IMR-90 (cell line): Measurements from ENCODE around the gene SLC22A2.

ENCODE experiments used
- CEBPB ChIP-seq: IDR thresholded peaks from 2 replicates; pipeline ENCODE4 v1.6.1; 2012; ENCODE audit warnings: low read depth, low read length, improper control_type of control experiment
- CTCF ChIP-seq: conservative IDR thresholded peaks from 2 replicates; pipeline ENCODE4 v1.5.1; 2012; ENCODE audit warnings: mild to moderate bottlenecking, low read depth, low read length, improper control_type of control experiment
- POLR2A ChIP-seq: IDR thresholded peaks from 2 replicates; pipeline ENCODE4 v1.6.1; 2012; ENCODE audit warnings: mild to moderate bottlenecking, low read depth, low read length
- RAD21 ChIP-seq: IDR thresholded peaks from 2 replicates; pipeline ENCODE4 v1.6.1; 2012; ENCODE audit warnings: low read length, improper control_type of control experiment
- SMC3 ChIP-seq: fragments of 150-350 bp; IDR thresholded peaks from 2 replicates; pipeline ENCODE4 v1.6.1; 2016; ENCODE audit warnings: low read depth, mild to moderate bottlenecking, antibody characterized with exemption, low read length, moderate library complexity
- USF2 ChIP-seq: fragments of 150-350 bp; IDR thresholded peaks from 2 replicates; pipeline ENCODE4 v1.6.1; 2017; ENCODE audit warnings: mild to moderate bottlenecking, antibody characterized with exemption, low read length, low read depth

GRCh38 chr6:160276126-160276525, 17.5 kb upstream of the SLC22A2 start:
- TF ChIP-seq USF2 = no peak
- TF ChIP-seq RAD21 = no peak
- no peak for TF ChIP-seq POLR2A
- TF ChIP-seq CTCF = no peak
- TF ChIP-seq SMC3 = no peak
- TF ChIP-seq CEBPB = no peak
